GM12892 (cell line): ENCODE measurements around the gene MOV10L1.

Source experiments
- POLR2A ChIP-seq: IDR thresholded peaks from 2 replicates; pipeline ENCODE4 v1.6.1; 2011; ENCODE audit warnings: low read depth, low read length, control low read depth
- POLR2AphosphoS5 ChIP-seq: IDR thresholded peaks from 2 replicates; pipeline ENCODE4 v1.6.1; 2011; ENCODE audit warnings: low read depth, low read length, control low read depth

DNA sequence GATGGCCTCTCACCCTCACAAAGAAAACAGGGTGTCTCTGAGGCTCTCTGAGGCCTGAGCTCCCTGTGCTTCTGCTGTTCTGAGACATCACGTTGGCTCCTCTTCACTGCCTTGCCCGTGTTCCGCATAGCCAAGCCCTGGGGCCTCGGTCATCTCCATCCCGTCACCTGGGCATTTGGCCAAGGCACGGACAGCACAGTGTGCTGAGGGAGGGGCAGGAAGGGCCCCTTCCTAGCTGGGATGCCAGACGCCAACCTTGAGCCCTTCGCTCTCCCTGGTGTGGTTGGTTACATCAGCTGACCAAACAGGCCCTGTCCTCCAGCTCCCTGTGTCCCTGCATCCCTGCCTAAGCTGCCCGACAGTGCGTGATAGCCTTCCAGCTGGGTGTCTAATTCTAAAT, 25.9 kb downstream of the MOV10L1 start:
- TF ChIP-seq POLR2A, result no peak
- TF ChIP-seq POLR2AphosphoS5, result no peak
